Smooth muscle cell (in vitro differentiated cells): ENCODE data around the gene MRPL36. TPM values are rescaled to one million over a fixed set of nuclear protein-coding genes. Genes with fewer than 3 reads are reported as not detected.
A peak's percentile ranks its signal among the peaks of the same experiment; 100 is the strongest.
"Not testable (repeated sequence)": the region's sequence is repeated elsewhere in the genome, so short reads cannot be mapped to it uniquely, and the experiment has no call there.

Experiments used
- DNase-seq: peaks from one replicate; lab custom pipeline; 2025; ENCODE audit not compliant: unreplicated experiment; lab: John Stamatoyannopoulos, UW
- H2AFZ ChIP-seq: fragments of 200-600 bp; sonication (generic); 2 replicates; pipeline ENCODE4 v1.6.0; 2016; ENCODE audit warnings: antibody characterized with exemption, low read depth, mild to moderate bottlenecking
- H3F3A ChIP-seq: fragments of 200-600 bp; sonication (generic); 2 replicates; pipeline ENCODE4 v1.6.0; 2017; ENCODE audit warnings: antibody characterized with exemption, low read depth
- H3K27ac ChIP-seq: fragments of 200-600 bp; sonication (generic); 2 replicates; pipeline ENCODE4 v1.5.1; 2016; ENCODE audit warnings: low read depth, mild to moderate bottlenecking
- H3K27me3 ChIP-seq: fragments of 200-600 bp; sonication (generic); 2 replicates; pipeline ENCODE4 v1.6.1; 2016; ENCODE audit warnings: low read depth, mild to moderate bottlenecking
- H3K36me3 ChIP-seq: fragments of 200-600 bp; sonication (generic); 2 replicates; pipeline ENCODE4 v1.5.1; 2016; ENCODE audit warnings: low read depth
- H3K4me1 ChIP-seq: fragments of 200-600 bp; sonication (generic); 2 replicates; pipeline ENCODE4 v1.5.1; 2016; ENCODE audit warnings: low read depth
- H3K4me2 ChIP-seq: fragments of 200-600 bp; sonication (generic); 2 replicates; pipeline ENCODE4 v1.6.0; 2016; ENCODE audit warnings: mild to moderate bottlenecking
- H3K4me3 ChIP-seq: fragments of 200-600 bp; sonication (generic); 2 replicates; pipeline ENCODE4 v1.5.1; 2016; ENCODE audit warnings: mild to moderate bottlenecking
- H3K79me2 ChIP-seq: fragments of 200-600 bp; sonication (generic); 2 replicates; pipeline ENCODE4 v1.6.0; 2016; ENCODE audit warnings: low read depth, mild to moderate bottlenecking
- H3K9ac ChIP-seq: fragments of 200-600 bp; sonication (generic); 2 replicates; pipeline ENCODE4 v1.6.0; 2016; ENCODE audit warnings: low read depth
- H3K9me3 ChIP-seq: fragments of 200-600 bp; sonication (generic); replicated peaks from 2 replicates; pipeline ENCODE4 v1.5.1; 2016; ENCODE audit warnings: low read depth
- H4K20me1 ChIP-seq: fragments of 200-600 bp; sonication (generic); 2 replicates; pipeline ENCODE4 v1.6.0; 2016; ENCODE audit warnings: low read depth
- WGBS: methylation state at CpG from one replicate; pipeline ENCODE4 v1.1.7; 2016; ENCODE audit warnings: low lambda C conversion rate; 5-methylcytosine and 5-hydroxymethylcytosine counted together
- polyA plus RNA-seq: library from polyadenylated mRNA; unstranded; fragments of >200 nt; fragmentation: Nextera tagmentation; extraction: Ambion mirVana; gene quantifications from 2 replicates; pipeline ENCODE4 v1.2.1, GENCODE V29; 2016
- total RNA-seq: library from RNA; depleted of rRNA; stranded (reverse); fragments of >200 nt; gene quantifications from 2 replicates; pipeline ENCODE4 v1.2.3, GENCODE V29; 2014
- TF ChIP-seq, protein P1 (sequence below): fragments of 200-600 bp; sonication (generic); IDR thresholded peaks from 2 replicates; pipeline ENCODE4 v1.5.1; 2017; ENCODE audit warnings: borderline replicate concordance, mild to moderate bottlenecking, antibody characterized with exemption; ENCODE audit not compliant: insufficient read depth, poor library complexity, severe bottlenecking

MRPL36 gene
- total and polyA plus RNA-seq, 2 experiments from 2014 or later: 42.9 to 110 TPM

DNA sequence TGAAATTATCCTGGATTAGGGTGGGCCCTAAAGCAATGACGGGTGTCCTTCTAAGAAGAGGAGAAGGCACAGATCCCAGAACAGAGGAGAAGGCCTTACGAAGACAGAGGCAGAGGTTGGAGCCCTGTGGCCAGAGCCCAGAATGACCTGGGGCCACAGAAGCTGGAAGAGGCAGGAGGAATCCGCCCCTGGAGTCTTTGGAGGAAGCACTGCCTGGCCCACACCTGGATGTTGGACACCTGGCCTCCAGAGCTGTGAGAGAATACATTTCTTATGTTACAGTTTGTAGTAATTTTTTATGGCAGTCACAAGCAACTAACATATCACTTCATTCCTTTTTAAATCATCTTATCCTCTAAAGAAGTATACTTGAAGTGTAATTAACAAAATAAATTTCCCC, 8.5 kb downstream of the MRPL36 start:
- Histone ChIP-seq H3K79me2 (no peaks in the 10 kb centered on the region), H3K9ac (no peak overlapping the region), H3K27me3 (no peaks in the 10 kb centered on the region), H3K4me1 (peaks cover 17% of the 10 kb centered on the region), H3K27ac (peak overlapping the region; percentile 87), H4K20me1 (no peaks in the 10 kb centered on the region), H3F3A (peaks cover 6% of the 10 kb centered on the region), H2AFZ (no peak overlapping the region), H3K9me3 (no peaks in the 10 kb centered on the region), H3K4me3 (no peak overlapping the region), H3K4me2 (no peak overlapping the region), H3K36me3 (no peaks in the 10 kb centered on the region)
- 90% methylated on average over 3 of the region's 3 CpGs for WGBS
- TF ChIP-seq, protein P1, sequence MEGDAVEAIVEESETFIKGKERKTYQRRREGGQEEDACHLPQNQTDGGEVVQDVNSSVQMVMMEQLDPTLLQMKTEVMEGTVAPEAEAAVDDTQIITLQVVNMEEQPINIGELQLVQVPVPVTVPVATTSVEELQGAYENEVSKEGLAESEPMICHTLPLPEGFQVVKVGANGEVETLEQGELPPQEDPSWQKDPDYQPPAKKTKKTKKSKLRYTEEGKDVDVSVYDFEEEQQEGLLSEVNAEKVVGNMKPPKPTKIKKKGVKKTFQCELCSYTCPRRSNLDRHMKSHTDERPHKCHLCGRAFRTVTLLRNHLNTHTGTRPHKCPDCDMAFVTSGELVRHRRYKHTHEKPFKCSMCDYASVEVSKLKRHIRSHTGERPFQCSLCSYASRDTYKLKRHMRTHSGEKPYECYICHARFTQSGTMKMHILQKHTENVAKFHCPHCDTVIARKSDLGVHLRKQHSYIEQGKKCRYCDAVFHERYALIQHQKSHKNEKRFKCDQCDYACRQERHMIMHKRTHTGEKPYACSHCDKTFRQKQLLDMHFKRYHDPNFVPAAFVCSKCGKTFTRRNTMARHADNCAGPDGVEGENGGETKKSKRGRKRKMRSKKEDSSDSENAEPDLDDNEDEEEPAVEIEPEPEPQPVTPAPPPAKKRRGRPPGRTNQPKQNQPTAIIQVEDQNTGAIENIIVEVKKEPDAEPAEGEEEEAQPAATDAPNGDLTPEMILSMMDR: no peak
- no peak for DNase-seq

GRCh38 chr5:1789834-1790471, 9.7 kb downstream of the MRPL36 start:
- Histone ChIP-seq H3K9me3 (no peaks in the 10 kb centered on the region), H3K79me2 (no peaks in the 10 kb centered on the region), H3K4me2 (peak overlapping the region; percentile 48), H3K27ac (peak overlapping the region; percentile 82), H3K27me3 (no peaks in the 10 kb centered on the region), H4K20me1 (no peaks in the 10 kb centered on the region), H3F3A (peaks cover 6% of the 10 kb centered on the region), H3K4me1 (peaks cover 17% of the 10 kb centered on the region), H3K9ac (peak overlapping the region; percentile 16), H3K36me3 (no peaks in the 10 kb centered on the region), H3K4me3 (no peak overlapping the region), H2AFZ (peak overlapping the region; percentile 19)
- DNase-seq: no peak
- TF ChIP-seq, protein P1: no peak
- WGBS: 21% methylated on average over 10 of the region's 10 CpGs

DNA sequence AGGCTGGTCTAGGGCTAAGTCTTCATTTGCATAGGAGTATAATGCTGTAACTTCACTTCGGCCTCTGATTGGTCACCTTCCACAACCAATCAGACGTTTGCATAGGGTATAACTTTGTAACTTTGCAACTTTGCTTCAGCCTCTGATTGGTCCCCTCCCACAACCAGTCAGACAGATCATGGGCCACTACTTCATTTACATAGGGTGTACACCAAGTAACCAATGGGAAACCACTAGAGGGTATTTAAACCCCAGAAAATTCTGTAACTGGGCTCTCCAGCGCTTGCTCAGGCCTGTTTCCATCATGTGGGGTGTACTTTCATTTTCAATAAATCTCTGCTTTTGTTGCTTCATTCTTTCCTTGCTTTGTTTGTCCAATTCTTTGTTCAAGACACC, 10.2 kb downstream of the MRPL36 start:
- H3F3A ChIP-seq, H3K9me3 ChIP-seq, H3K79me2 ChIP-seq, H3K36me3 ChIP-seq, DNase-seq, H3K27me3 ChIP-seq, H3K4me3 ChIP-seq, H3K9ac ChIP-seq, H4K20me1 ChIP-seq: not testable (repeated sequence)
- H2AFZ ChIP-seq: peak overlapping the region; percentile 19
- peaks cover 17% of the 10 kb centered on the region for H3K4me1 ChIP-seq
- H3K4me2 ChIP-seq: peak overlapping the region; percentile 48
- 90% methylated on average over 3 of the region's 3 CpGs for WGBS
- H3K27ac ChIP-seq: peak overlapping the region; percentile 82

GRCh38 chr5:1788828-1789227, 10.8 kb downstream of the MRPL36 start:
- Histone ChIP-seq H3K36me3 (no peaks in the 10 kb centered on the region), H3K4me3 (no peak overlapping the region), H3K4me2 (no peak overlapping the region), H3K27me3 (no peaks in the 10 kb centered on the region), H4K20me1 (no peaks in the 10 kb centered on the region), H3K79me2 (no peaks in the 10 kb centered on the region), H3F3A (peaks cover 6% of the 10 kb centered on the region), H3K27ac (peak overlapping the region; percentile 82), H3K9me3 (no peaks in the 10 kb centered on the region), H3K4me1 (peaks cover 17% of the 10 kb centered on the region), H3K9ac (no peak overlapping the region), H2AFZ (no peak overlapping the region)
- no peak for DNase-seq
- 82% methylated on average over 15 of the region's 15 CpGs for WGBS
- TF ChIP-seq, protein P1: no peak
